K562 (cell line): ENCODE results near the gene SIT1. TPM values are rescaled to one million over a fixed set of nuclear protein-coding genes. Genes with fewer than 3 reads are reported as not detected.

Experiments used
- ARID3B ChIP-seq: fragments of 250-450 bp; sonication (Bioruptor Pico); IDR thresholded peaks from 2 replicates; pipeline ENCODE4 v1.4.0; 2020; ENCODE audit warnings: borderline replicate concordance
- ATF4 ChIP-seq: fragments of 450-650 bp; formaldehyde crosslinking; IDR thresholded peaks from 2 replicates; pipeline ENCODE4 v1.4.0; 2022; ENCODE audit warnings: mild to moderate bottlenecking, moderate library complexity
- CGGBP1 ChIP-seq: fragments of 250-450 bp; sonication (Bioruptor Pico); IDR thresholded peaks from 2 replicates; pipeline ENCODE4 v1.9.0; 2021; ENCODE audit warnings: mild to moderate bottlenecking
- CREB1 ChIP-seq, 2 experiments: sonication (generic) in 1 of 2; formaldehyde crosslinking in 1 of 2; IDR thresholded peaks; 2 replicates each; pipeline versions ENCODE4 v1.6.1 to v1.8.0; 2012 to 2022; ENCODE audit warnings: inconsistent platforms in 1 of 2, mild to moderate bottlenecking in 1 of 2, missing genetic modification reagents in 1 of 2, moderate library complexity in 1 of 2
- DEAF1 ChIP-seq: fragments of 450-650 bp; formaldehyde crosslinking; IDR thresholded peaks from 2 replicates; pipeline ENCODE4 v1.4.0; 2020; ENCODE audit warnings: mild to moderate bottlenecking, moderate library complexity
- E2F6 ChIP-seq, 2 experiments: IDR thresholded peaks; 2 replicates each; pipeline ENCODE4 v1.6.1; 2011; ENCODE audit warnings: borderline replicate concordance in 1 of 2, control low read depth in 1 of 2, low read depth in 1 of 2, low read length in 1 of 2, mild to moderate bottlenecking in 1 of 2, mixed read lengths in 1 of 2, moderate library complexity in 1 of 2; ENCODE audit not compliant: insufficient read depth in 1 of 2, insufficient read length in 1 of 2, poor library complexity in 1 of 2, severe bottlenecking in 1 of 2; ENCODE audit errors: extremely low read depth in 1 of 2
- FOS ChIP-seq: IDR thresholded peaks from 3 replicates; pipeline ENCODE4 v1.6.1; 2011; ENCODE audit not compliant: insufficient read length; ENCODE audit errors: extremely low read depth
- GTF2A2 ChIP-seq: IDR thresholded peaks from 2 replicates; pipeline ENCODE4 v1.6.1; 2016; ENCODE audit warnings: mild to moderate bottlenecking, missing genetic modification characterization, missing compliant biosample characterization
- HNRNPK ChIP-seq: fragments of 200-400 bp; formaldehyde crosslinking; IDR thresholded peaks from one replicate; pipeline ENCODE4 v1.6.1; 2018; ENCODE audit warnings: mild to moderate bottlenecking, low read depth, low read length; ENCODE audit not compliant: poor library complexity, severe bottlenecking
- KHSRP ChIP-seq: fragments of 450-650 bp; IDR thresholded peaks from 2 replicates; pipeline ENCODE4 v1.6.1; 2017
- KLF13 ChIP-seq: fragments of 450-650 bp; IDR thresholded peaks from 2 replicates; pipeline ENCODE4 v1.6.1; 2016; ENCODE audit warnings: missing genetic modification characterization, low read depth, mild to moderate bottlenecking, missing compliant biosample characterization, moderate library complexity, borderline replicate concordance
- PCBP2 ChIP-seq: fragments of 200-400 bp; formaldehyde crosslinking; IDR thresholded peaks from 2 replicates; pipeline ENCODE4 v1.6.1; 2018; ENCODE audit warnings: low read length, low read depth, mild to moderate bottlenecking, moderate library complexity; ENCODE audit not compliant: poor library complexity, severe bottlenecking
- PML ChIP-seq: IDR thresholded peaks from 2 replicates; pipeline ENCODE4 v1.6.1; 2012; ENCODE audit warnings: low read length, inconsistent platforms
- RFX1 ChIP-seq: fragments of 450-650 bp; IDR thresholded peaks from 2 replicates; pipeline ENCODE4 v1.6.1; 2016; ENCODE audit warnings: mild to moderate bottlenecking, moderate library complexity
- SIN3A ChIP-seq, 2 experiments: fragments of 150-350 bp in 1 of 2; IDR thresholded peaks; 2 replicates each; pipeline ENCODE4 v1.6.1; 2011 to 2016; ENCODE audit warnings: borderline replicate concordance in 2 of 2, low read depth in 2 of 2, low read length in 2 of 2, mild to moderate bottlenecking in 2 of 2, moderate library complexity in 2 of 2; ENCODE audit not compliant: control insufficient read depth in 1 of 2
- SP2 ChIP-seq: IDR thresholded peaks from 2 replicates; pipeline ENCODE4 v1.6.1; 2011; ENCODE audit warnings: mild to moderate bottlenecking, low read depth, low read length, moderate library complexity; ENCODE audit not compliant: poor library complexity, severe bottlenecking; ENCODE audit errors: extremely low read depth
- STAG1 ChIP-seq: sonication (generic); formaldehyde crosslinking; IDR thresholded peaks from 2 replicates; pipeline ENCODE4 v1.5.0; 2020; ENCODE audit warnings: missing genetic modification reagents, borderline replicate concordance
- ZNF347 ChIP-seq: fragments of 450-650 bp; formaldehyde crosslinking; IDR thresholded peaks from 2 replicates; pipeline ENCODE4 v1.4.0; 2020; ENCODE audit warnings: low read depth, mild to moderate bottlenecking, moderate library complexity
- ZNF511 ChIP-seq: sonication (generic); formaldehyde crosslinking; IDR thresholded peaks from 2 replicates; pipeline ENCODE4 v1.8.0; 2022; ENCODE audit warnings: mild to moderate bottlenecking, missing genetic modification reagents
- ZNF668 ChIP-seq: fragments of 250-450 bp; sonication (Bioruptor Pico); IDR thresholded peaks from 2 replicates; pipeline ENCODE4 v1.8.0; 2022; ENCODE audit warnings: mild to moderate bottlenecking, inconsistent platforms
- polyA plus RNA-seq, 8 experiments: library from polyadenylated mRNA; depleted of rRNA in 4 of 8; stranded (reverse) in 5 of 8; unstranded in 3 of 8; fragments of >200 nt; fragmentation: Nextera tagmentation in 2 of 8; fragmentation: Illumina TruSeq in 1 of 8; extraction: Ambion mirVana in 2 of 8; extraction: Trizol in 1 of 8; gene quantifications; 2 replicates each; pipeline versions ENCODE4 v1.2.1 to v1.2.3, GENCODE V29; 2011 to 2014; ENCODE audit warnings: inconsistent platforms in 1 of 8, missing spikeins in 1 of 8
- total RNA-seq, 7 experiments: library from RNA; depleted of rRNA in 6 of 7; stranded (reverse); fragments of >200 nt in 6 of 7; fragmentation: Illumina TruSeq in 2 of 7; extraction: Trizol in 2 of 7; gene quantifications; 2 replicates each; pipeline versions ENCODE4 v1.2.1 to v1.2.3, GENCODE V29; 2011 to 2021; ENCODE audit warnings: low replicate concordance in 1 of 7

Gene SIT1
- total and polyA plus RNA-seq, 9 of the 15 experiments (the other 6 are each of a cell fraction or from before 2014, with no cell fraction given): not detected

GRCh38 chr9:35646533-35647265 lies 4.0 kb downstream of the SIT1 start (continued):
- TF ChIP-seq HNRNPK: no peak
- TF ChIP-seq SIN3A (IDR thresholded peaks at IDR 0.05; ENCODE audit: borderline replicate concordance in 2 of 2, control insufficient read depth in 1 of 2, low read depth in 2 of 2, low read length in 2 of 2): peak in 1 of 2 experiments; percentile 31; a peak in 1 of 4 replicates
- no peak for TF ChIP-seq ZNF668 (CRISPR knock-in tag)
- TF ChIP-seq E2F6 (IDR thresholded peaks at IDR 0.05; ENCODE audit: borderline replicate concordance in 1 of 2, extremely low read depth in 1 of 2, insufficient read depth in 1 of 2, insufficient read length in 1 of 2, low read depth in 1 of 2, low read length in 1 of 2, poor library complexity in 1 of 2, severe bottlenecking in 1 of 2): peak; percentile 24 to 66
- no peak for TF ChIP-seq PCBP2
- no peak for TF ChIP-seq SP2
- peak; percentile 31; the same call in 1 of the 2 replicates for TF ChIP-seq DEAF1 (CRISPR knock-in tag)
- peak; percentile 36; the same call in 1 of the 2 replicates for TF ChIP-seq STAG1 (CRISPR knock-in tag)
- TF ChIP-seq ATF4: no peak
- TF ChIP-seq ARID3B: no peak
- TF ChIP-seq CREB1 (IDR thresholded peaks at IDR 0.05): no peak; the same call in 1 of the 2 replicates
- TF ChIP-seq CREB1 (CRISPR knock-in tag; IDR thresholded peaks at IDR 0.05): peak; percentile 49; the same call in 1 of the 2 replicates
- no peak for TF ChIP-seq KLF13 (tag)
- TF ChIP-seq FOS: no peak
- no peak for TF ChIP-seq CGGBP1 (CRISPR knock-in tag)
- TF ChIP-seq KHSRP: no peak
- TF ChIP-seq PML: no peak
- TF ChIP-seq ZNF511 (CRISPR knock-in tag): no peak
- TF ChIP-seq ZNF347: no peak
- no peak for TF ChIP-seq RFX1
- TF ChIP-seq GTF2A2: no peak
